ENCODE measurements around the gene CCDC124.
"Not testable (repeated sequence)": the region's sequence is repeated elsewhere in the genome, so short reads cannot be mapped to it uniquely, and the experiment has no call there.

CCDC124 gene, protein sequence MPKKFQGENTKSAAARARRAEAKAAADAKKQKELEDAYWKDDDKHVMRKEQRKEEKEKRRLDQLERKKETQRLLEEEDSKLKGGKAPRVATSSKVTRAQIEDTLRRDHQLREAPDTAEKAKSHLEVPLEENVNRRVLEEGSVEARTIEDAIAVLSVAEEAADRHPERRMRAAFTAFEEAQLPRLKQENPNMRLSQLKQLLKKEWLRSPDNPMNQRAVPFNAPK

DNA sequence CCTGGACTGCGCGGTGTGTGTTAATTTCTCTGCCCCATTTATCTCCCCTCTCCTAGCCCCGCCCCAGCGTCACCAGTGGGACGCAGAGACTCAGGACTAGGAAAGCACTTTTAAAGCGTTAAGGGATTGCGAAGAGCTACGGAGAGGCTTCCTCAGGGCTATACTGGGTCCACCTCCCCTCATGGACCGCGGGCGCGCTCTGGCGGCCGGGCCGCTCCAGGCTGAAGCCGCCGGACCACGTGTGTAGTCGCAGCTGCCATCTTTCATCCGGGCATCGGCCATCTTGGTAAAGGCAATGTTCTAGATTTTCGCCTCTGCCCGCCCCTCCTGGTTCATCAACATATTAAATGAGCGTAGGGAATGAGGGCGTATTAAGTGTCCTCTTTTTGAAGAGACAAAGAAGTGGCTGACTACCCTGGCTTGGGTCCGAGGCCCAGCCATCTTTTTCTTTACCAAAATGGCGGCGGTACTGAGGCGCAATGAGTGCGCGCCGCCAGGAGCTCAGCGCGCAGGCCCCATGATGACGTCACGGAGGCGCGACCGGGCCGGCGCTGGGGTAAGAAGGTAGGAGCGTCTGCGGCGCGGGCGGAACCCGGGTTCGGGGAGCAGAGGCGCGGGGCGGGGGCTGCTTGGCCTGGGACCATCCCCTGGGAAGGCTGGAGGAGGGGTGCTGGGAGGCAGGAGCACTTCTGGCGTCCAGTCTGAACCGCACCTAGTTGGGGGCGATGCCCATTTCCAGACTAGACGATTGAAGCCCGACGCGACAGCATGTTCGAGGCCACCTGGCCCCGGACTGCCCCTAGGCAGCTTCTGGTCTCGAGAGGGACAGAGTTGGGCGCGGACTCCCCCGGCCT, at the start of gene CCDC124:
Gene CCDC124, plus strand, starts transcription at position 531 of the 854 bp plus-strand sequence. CDS start 3,406 bp downstream, outside the sequence.
- peak; percentile 51 for DNase-seq (ENCODE audit: low read depth)
- H3K4me3 ChIP-seq (ENCODE audit: low read length), result peak within 1 kb of the TSS; percentile 89
- peak; percentile 93 for TF ChIP-seq CTCF (conservative IDR thresholded peaks at IDR 0.05; ENCODE audit: low read depth, low read length)

GRCh38 chr19:17883627-17884410, 49.0 kb upstream of the CCDC124 start:
- H3K4me3 ChIP-seq (ENCODE audit: low read length), result no peak overlapping the region
- no peak for TF ChIP-seq CTCF (conservative IDR thresholded peaks at IDR 0.05; ENCODE audit: low read depth, low read length)
- no peak for DNase-seq (ENCODE audit: low read depth)

DNA sequence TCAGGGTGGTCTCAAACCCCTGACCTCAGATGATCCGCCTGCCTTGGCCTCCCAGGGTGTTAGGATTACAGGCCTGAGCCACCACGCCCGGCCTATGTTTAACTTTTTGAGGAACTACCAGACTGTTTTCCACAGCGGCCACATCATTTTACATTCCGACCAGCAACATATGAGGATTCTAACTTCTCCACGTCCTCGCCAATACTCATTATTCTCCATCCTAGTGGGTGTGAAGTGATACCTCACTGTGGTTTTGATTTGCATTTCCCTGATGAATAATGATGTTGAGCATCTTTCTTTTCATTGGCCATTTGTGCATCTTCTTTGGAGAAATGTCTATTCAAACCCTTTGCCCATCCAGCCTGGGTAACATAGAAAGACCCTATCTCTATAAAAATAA, 46.3 kb upstream of the CCDC124 start:
- TF ChIP-seq CTCF (conservative IDR thresholded peaks at IDR 0.05; ENCODE audit: low read depth, low read length), result no peak
- DNase-seq (ENCODE audit: low read depth), result no peak
- H3K4me3 ChIP-seq (ENCODE audit: low read length), result no peak overlapping the region

DNA sequence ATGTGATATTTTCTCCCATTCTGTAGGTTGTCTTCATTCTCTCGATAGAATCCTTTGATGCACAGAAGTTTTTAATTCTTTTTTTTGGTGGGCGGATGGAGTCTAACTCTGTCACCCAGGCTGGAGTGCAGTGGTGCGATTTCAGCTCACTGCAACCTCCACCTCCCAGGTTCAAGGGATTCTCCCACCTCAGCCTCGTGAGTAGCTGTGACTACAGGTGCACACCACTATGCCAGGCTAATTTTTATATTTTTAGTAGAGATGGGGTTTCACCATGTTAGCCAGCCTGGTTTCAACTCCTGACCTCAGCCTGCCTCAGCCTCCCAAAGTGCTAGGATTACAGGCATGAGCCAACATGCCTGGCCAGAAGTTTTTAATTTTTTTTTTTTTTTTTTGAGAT, 45.6 kb upstream of the CCDC124 start:
- not testable (repeated sequence) for DNase-seq (ENCODE audit: low read depth); H3K4me3 ChIP-seq (ENCODE audit: low read length)

- H3K4me3 ChIP-seq (ENCODE audit: low read length), result no peak overlapping the region
- no peak for DNase-seq (ENCODE audit: low read depth)
- no peak for TF ChIP-seq CTCF (conservative IDR thresholded peaks at IDR 0.05; ENCODE audit: low read depth, low read length)
Measured at GRCh38 chr19:17888260-17888659, 44.6 kb upstream of the CCDC124 start.

DNA sequence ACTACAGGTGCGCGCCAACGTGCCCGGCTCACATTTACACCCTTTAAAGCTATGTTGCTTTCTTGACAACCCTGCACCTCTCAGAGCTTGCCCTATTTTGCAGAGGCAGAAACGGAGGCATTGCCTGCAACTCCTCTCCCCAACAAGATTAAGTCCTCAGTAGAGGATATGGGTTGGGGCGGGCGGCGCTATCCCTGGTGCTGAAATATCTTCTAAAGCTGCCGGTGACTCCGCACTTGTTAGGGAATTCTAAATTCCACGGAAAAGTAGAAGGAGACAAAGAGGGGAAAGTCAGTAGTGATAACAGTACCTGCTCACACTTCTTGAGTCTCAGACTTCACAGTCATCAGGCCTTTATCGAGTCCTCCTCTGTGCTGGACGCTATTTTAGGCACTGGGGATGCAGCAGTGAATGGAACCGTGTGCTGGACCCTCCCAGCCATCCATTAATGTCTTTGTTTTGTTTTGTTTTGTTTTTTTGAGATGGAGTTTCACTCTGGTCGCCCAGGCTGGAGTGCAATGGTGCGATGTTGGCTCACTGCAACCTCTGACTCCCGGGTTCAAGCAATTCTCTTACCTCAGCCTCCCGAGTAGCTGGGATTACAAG, 43.1 kb upstream of the CCDC124 start:
- no peak overlapping the region for H3K4me3 ChIP-seq (ENCODE audit: low read length)

More for the DNA sequence above, 43.1 kb upstream of the CCDC124 start:
- no peak for DNase-seq (ENCODE audit: low read depth)
- no peak for TF ChIP-seq CTCF (conservative IDR thresholded peaks at IDR 0.05; ENCODE audit: low read depth, low read length)

Measured in retinal pigment epithelial cell (primary cell).